Fibroblast of lung (primary cell): ENCODE data around the gene MKRN3. TPM values are rescaled to one million over a fixed set of nuclear protein-coding genes. Genes with fewer than 3 reads are reported as not detected.

Experiments
- DNase-seq, 2 donors: peaks; one replicate each; pipeline versions ENCODE4 v3.0.0 to v3.0.0-alpha.2; 2010; ENCODE audit warnings: low read depth in 2 of 2
- H2AFZ ChIP-seq: 2 replicates; pipeline ENCODE4 v1.5.1; 2012; ENCODE audit warnings: low read length, control low read depth, inconsistent platforms
- H3K27ac ChIP-seq: 2 replicates; pipeline ENCODE4 v1.5.1; 2011; ENCODE audit warnings: low read length, control low read depth; ENCODE audit not compliant: insufficient read depth
- H3K27me3 ChIP-seq: 2 replicates; pipeline ENCODE4 v1.5.1; 2011; ENCODE audit warnings: mild to moderate bottlenecking, low read length; ENCODE audit not compliant: control insufficient read depth, insufficient read depth
- H3K36me3 ChIP-seq: 2 replicates; pipeline ENCODE4 v1.5.1; 2011; ENCODE audit warnings: low read length; ENCODE audit not compliant: control insufficient read depth, insufficient read depth
- H3K4me1 ChIP-seq: 2 replicates; pipeline ENCODE4 v1.5.1; 2011; ENCODE audit warnings: low read length; ENCODE audit not compliant: control insufficient read depth, insufficient read depth; ENCODE audit errors: extremely low read depth
- H3K4me2 ChIP-seq: 2 replicates; pipeline ENCODE4 v1.5.1; 2011; ENCODE audit warnings: low read length, control low read depth; ENCODE audit not compliant: insufficient read depth; ENCODE audit errors: extremely low read depth
- H3K4me3 ChIP-seq, 4 experiments: fragments of 200-600 bp in 1 of 4; sonication (generic) in 1 of 4; replicated peaks in 1 of 4; 2 replicates each; pipeline ENCODE4 v1.5.1; 2011 to 2016; ENCODE audit warnings: low read length in 4 of 4, low read depth in 3 of 4, mild to moderate bottlenecking in 3 of 4, control low read depth in 2 of 4, inconsistent platforms in 1 of 4, mixed read lengths in 1 of 4; ENCODE audit not compliant: insufficient read depth in 1 of 4; ENCODE audit errors: control extremely low read depth in 1 of 4
- H3K79me2 ChIP-seq: 2 replicates; pipeline ENCODE4 v1.5.1; 2012; ENCODE audit warnings: mild to moderate bottlenecking, low read length, inconsistent platforms; ENCODE audit not compliant: control insufficient read depth, insufficient read depth
- H3K9ac ChIP-seq: 2 replicates; pipeline ENCODE4 v1.5.1; 2011; ENCODE audit warnings: mild to moderate bottlenecking, low read length, control low read depth; ENCODE audit not compliant: insufficient read depth
- H3K9me3 ChIP-seq: 2 replicates; pipeline ENCODE4 v1.5.1; 2012; ENCODE audit warnings: low read depth, low read length; ENCODE audit not compliant: control insufficient read depth, insufficient read depth
- H4K20me1 ChIP-seq: 2 replicates; pipeline ENCODE4 v1.5.1; 2011; ENCODE audit warnings: low read length; ENCODE audit not compliant: control insufficient read depth, insufficient read depth; ENCODE audit errors: extremely low read depth
- EZH2 ChIP-seq: IDR thresholded peaks from 2 replicates; pipeline ENCODE4 v1.5.1; 2012; ENCODE audit warnings: low read length, control low read depth, mild to moderate bottlenecking; ENCODE audit errors: missing control alignments
- polyA plus RNA-seq, 2 donors: library from polyadenylated mRNA; depleted of rRNA in 1 of 2; stranded (reverse) in 1 of 2; unstranded in 1 of 2; fragments of >200 nt; gene quantifications; 2 replicates each; pipeline ENCODE4 v1.2.1, GENCODE V29; 2011 to 2012; ENCODE audit warnings: missing spikeins in 1 of 2
- total RNA-seq: library from RNA; depleted of rRNA; stranded (reverse); fragments of >200 nt; gene quantifications from 2 replicates; pipeline ENCODE4 v1.2.1, GENCODE V29; 2014
- TF ChIP-seq, protein P1 (sequence below), 2 donors: IDR thresholded peaks in 1 of 2; conservative IDR thresholded peaks in 1 of 2; 1 replicate in 1 of 2; 2 replicates in 1 of 2; pipeline ENCODE4 v1.5.1; 2011 to 2012; ENCODE audit warnings: low read length in 2 of 2, control low read depth in 1 of 2, inconsistent platforms in 1 of 2, low read depth in 1 of 2, mild to moderate bottlenecking in 1 of 2

The MKRN3 gene
- total and polyA plus RNA-seq, 2 donors (not counting 1 experiment from before 2014, with no cell fraction given), result under 0.01 to 0.14 TPM

GRCh38 chr15:23564821-23565394 lies 566 bp upstream of the MKRN3 start:
- H3K27ac ChIP-seq, result no peak overlapping the region
- TF ChIP-seq, protein P1, sequence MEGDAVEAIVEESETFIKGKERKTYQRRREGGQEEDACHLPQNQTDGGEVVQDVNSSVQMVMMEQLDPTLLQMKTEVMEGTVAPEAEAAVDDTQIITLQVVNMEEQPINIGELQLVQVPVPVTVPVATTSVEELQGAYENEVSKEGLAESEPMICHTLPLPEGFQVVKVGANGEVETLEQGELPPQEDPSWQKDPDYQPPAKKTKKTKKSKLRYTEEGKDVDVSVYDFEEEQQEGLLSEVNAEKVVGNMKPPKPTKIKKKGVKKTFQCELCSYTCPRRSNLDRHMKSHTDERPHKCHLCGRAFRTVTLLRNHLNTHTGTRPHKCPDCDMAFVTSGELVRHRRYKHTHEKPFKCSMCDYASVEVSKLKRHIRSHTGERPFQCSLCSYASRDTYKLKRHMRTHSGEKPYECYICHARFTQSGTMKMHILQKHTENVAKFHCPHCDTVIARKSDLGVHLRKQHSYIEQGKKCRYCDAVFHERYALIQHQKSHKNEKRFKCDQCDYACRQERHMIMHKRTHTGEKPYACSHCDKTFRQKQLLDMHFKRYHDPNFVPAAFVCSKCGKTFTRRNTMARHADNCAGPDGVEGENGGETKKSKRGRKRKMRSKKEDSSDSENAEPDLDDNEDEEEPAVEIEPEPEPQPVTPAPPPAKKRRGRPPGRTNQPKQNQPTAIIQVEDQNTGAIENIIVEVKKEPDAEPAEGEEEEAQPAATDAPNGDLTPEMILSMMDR (conservative IDR thresholded peaks at IDR 0.05 in 1 of 2, IDR thresholded peaks at IDR 0.05 in 1 of 2; ENCODE audit: low read depth in 1 of 2, low read length in 2 of 2), result no peak
- TF ChIP-seq EZH2, result no peak
- H3K9ac ChIP-seq, result no peak overlapping the region
- H3K79me2 ChIP-seq, result no peaks in the 10 kb centered on the region
- H3K4me3 ChIP-seq, result peak overlapping the region in 1 of 4 experiments; percentile 44
- no peak overlapping the region for H2AFZ ChIP-seq
- peak in 1 of 2 donors; percentile 23 for DNase-seq
- H3K36me3 ChIP-seq, result no peaks in the 10 kb centered on the region
- no peaks in the 10 kb centered on the region for H3K27me3 ChIP-seq
- no peak overlapping the region for H3K4me2 ChIP-seq
- no peaks in the 10 kb centered on the region for H3K9me3 ChIP-seq
- no peaks in the 10 kb centered on the region for H3K4me1 ChIP-seq
- no peaks in the 10 kb centered on the region for H4K20me1 ChIP-seq

- peak; percentile 1 to 60 for DNase-seq
- Histone ChIP-seq H2AFZ (no peak overlapping the region), H3K27ac (no peak overlapping the region), H3K4me3 (peak overlapping the region in 2 of 4 experiments; percentile 34), H3K36me3 (no peaks in the 10 kb centered on the region), H3K9ac (no peak overlapping the region), H3K4me2 (no peak overlapping the region), H3K4me1 (no peaks in the 10 kb centered on the region), H3K27me3 (no peaks in the 10 kb centered on the region), H3K9me3 (no peaks in the 10 kb centered on the region), H3K79me2 (no peaks in the 10 kb centered on the region), H4K20me1 (no peaks in the 10 kb centered on the region)
- TF ChIP-seq EZH2, result no peak
- TF ChIP-seq, protein P1 (conservative IDR thresholded peaks at IDR 0.05 in 1 of 2, IDR thresholded peaks at IDR 0.05 in 1 of 2; ENCODE audit: low read depth in 1 of 2, low read length in 2 of 2), result no peak
Observed at GRCh38 chr15:23566071-23566554, 639 bp downstream of the MKRN3 start.

- no peaks in the 10 kb centered on the region for H3K27me3 ChIP-seq
- no peaks in the 10 kb centered on the region for H4K20me1 ChIP-seq
- no peak overlapping the region for H2AFZ ChIP-seq
- TF ChIP-seq, protein P1 (conservative IDR thresholded peaks at IDR 0.05 in 1 of 2, IDR thresholded peaks at IDR 0.05 in 1 of 2; ENCODE audit: low read depth in 1 of 2, low read length in 2 of 2), result no peak
- no peak for TF ChIP-seq EZH2
- H3K4me1 ChIP-seq, result no peaks in the 10 kb centered on the region
- peak in 1 of 2 donors; percentile 49 for DNase-seq
- no peak overlapping the region for H3K4me2 ChIP-seq
- peak overlapping the region in 1 of 4 experiments; percentile 34 for H3K4me3 ChIP-seq
- no peak overlapping the region for H3K27ac ChIP-seq
- no peaks in the 10 kb centered on the region for H3K9me3 ChIP-seq
- H3K79me2 ChIP-seq, result no peaks in the 10 kb centered on the region
- H3K9ac ChIP-seq, result no peak overlapping the region
- no peaks in the 10 kb centered on the region for H3K36me3 ChIP-seq
Observed at GRCh38 chr15:23566651-23567050, 1.2 kb downstream of the MKRN3 start.
